CD4-positive, alpha-beta memory T cell (primary cell): ENCODE data around the gene EYS. TPM values are rescaled to one million over a fixed set of nuclear protein-coding genes. Genes with fewer than 3 reads are reported as not detected.
"Not testable (repeated sequence)": the region's sequence is repeated elsewhere in the genome, so short reads cannot be mapped to it uniquely, and the experiment has no call there.

ENCODE experiments used
- CTCF ChIA-PET: fragments of 350-600 bp; sonication (Branson Sonifier 250); formaldehyde crosslinking; loops from one replicate; lab custom pipeline; 2021; ENCODE audit warnings: inconsistent platforms; ENCODE audit not compliant: partially characterized antibody; lab: Charles Lee
- POLR2A ChIA-PET: fragments of 350-600 bp; sonication (Branson Sonifier 250); formaldehyde crosslinking; loops from one replicate; lab custom pipeline; 2021; ENCODE audit not compliant: partially characterized antibody; lab: Charles Lee
- DNase-seq, 5 donors: peaks; one replicate each; pipeline versions ENCODE4 v3.0.0 to v3.0.0-alpha.2; 2020 to 2022; ENCODE audit warnings: mixed read lengths in 1 of 5
- H3K27ac ChIP-seq: one replicate; pipeline ENCODE4 v1.7.0; 2013; ENCODE audit warnings: low read depth, low read length
- H3K27me3 ChIP-seq: 2 replicates; pipeline ENCODE4 v1.7.0; 2013; ENCODE audit warnings: mild to moderate bottlenecking, low read length, moderate library complexity; ENCODE audit not compliant: insufficient read depth
- H3K36me3 ChIP-seq: 2 replicates; pipeline ENCODE4 v1.7.0; 2013; ENCODE audit warnings: mild to moderate bottlenecking, low read length, moderate library complexity; ENCODE audit not compliant: insufficient read depth
- H3K4me1 ChIP-seq: 2 replicates; pipeline ENCODE4 v1.7.0; 2013; ENCODE audit warnings: mild to moderate bottlenecking, low read length, moderate library complexity; ENCODE audit not compliant: insufficient read depth
- H3K4me3 ChIP-seq, 2 donors: one replicate each; pipeline ENCODE4 v1.7.0; 2013; ENCODE audit warnings: low read length in 2 of 2, mild to moderate bottlenecking in 1 of 2
- H3K9me3 ChIP-seq, 2 donors: one replicate each; pipeline ENCODE4 v1.7.0; 2013; ENCODE audit warnings: low read length in 2 of 2, control low read depth in 1 of 2; ENCODE audit not compliant: control insufficient read depth in 1 of 2
- H3K27ac Mint-ChIP-seq, 7 donors: one replicate each; pipeline ENCODE4 v1.8.0; 2020 to 2021; ENCODE audit warnings: mixed read lengths in 7 of 7, mild to moderate bottlenecking in 6 of 7, inconsistent platforms in 3 of 7, moderate library complexity in 3 of 7
- H3K27me3 Mint-ChIP-seq, 2 donors: one replicate each; pipeline ENCODE4 v1.8.0; 2020 to 2021; ENCODE audit warnings: mixed read lengths in 2 of 2
- H3K36me3 Mint-ChIP-seq, 2 donors: one replicate each; pipeline ENCODE4 v1.8.0; 2020 to 2021; ENCODE audit warnings: mixed read lengths in 2 of 2, inconsistent platforms in 1 of 2, mild to moderate bottlenecking in 1 of 2
- H3K4me1 Mint-ChIP-seq, 4 donors: one replicate each; pipeline ENCODE4 v1.8.0; 2020 to 2021; ENCODE audit warnings: mixed read lengths in 4 of 4, mild to moderate bottlenecking in 1 of 4
- H3K4me3 Mint-ChIP-seq, 8 donors: one replicate each; pipeline ENCODE4 v1.8.0; 2020 to 2021; ENCODE audit warnings: mixed read lengths in 8 of 8, mild to moderate bottlenecking in 7 of 8, moderate library complexity in 6 of 8, inconsistent platforms in 3 of 8
- H3K9me3 Mint-ChIP-seq, 8 donors: one replicate each; pipeline ENCODE4 v1.8.0; 2020 to 2021; ENCODE audit warnings: mixed read lengths in 8 of 8, mild to moderate bottlenecking in 5 of 8, inconsistent platforms in 3 of 8, moderate library complexity in 1 of 8
- intact Hi-C: fragments of 100-400 bp; cut with micrococcal nuclease; formaldehyde crosslinking; loops from one replicate; pipeline ENCODE4 v1.15.1; 2023
- polyA plus RNA-seq, 2 donors: library from polyadenylated mRNA; unstranded; fragments of 300-500 nt; fragmentation: Illumina TruSeq; gene quantifications; one replicate each; pipeline ENCODE4 v1.2.3, GENCODE V29; 2021
- total RNA-seq, 2 experiments: library from RNA; stranded (reverse); gene quantifications; one replicate each; pipeline ENCODE4 v1.2.3, GENCODE V29; 2021

Gene EYS
- total and polyA plus RNA-seq, 4 experiments from 2014 or later, result 0.17 to 0.20 TPM; not detected in 2

DNA sequence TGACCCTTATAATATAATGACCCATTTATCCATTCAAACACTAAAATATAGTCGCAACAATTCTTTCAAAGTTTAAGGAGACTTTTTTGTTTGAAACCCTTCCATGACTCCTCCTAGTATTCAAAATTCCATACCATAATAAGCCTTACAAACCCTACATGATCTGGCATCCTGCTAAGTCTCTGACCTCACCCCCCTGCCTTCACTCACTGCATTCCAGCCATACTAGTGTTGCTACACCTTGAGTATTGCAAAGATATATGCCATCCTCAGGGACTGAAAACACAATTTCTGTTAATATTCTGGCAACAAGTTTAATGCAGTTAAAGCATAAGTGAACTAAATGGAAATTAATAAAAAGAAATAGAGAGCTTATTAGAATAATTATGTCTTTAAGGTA, 168.4 kb downstream of the EYS start:
- Mint-ChIP-seq H3K27ac (no peak overlapping the region), H3K27me3 (no peaks in the 10 kb centered on the region), H3K36me3 (no peaks in the 10 kb centered on the region), H3K4me1 (no peaks in the 10 kb centered on the region), H3K9me3 (peaks cover 0 to 11% (median 4%) of the 10 kb centered on the region in 8 donors), H3K4me3 (no peak overlapping the region)
- no peaks in the 10 kb centered on the region for H3K27me3 ChIP-seq
- peaks cover 0 to 5% of the 10 kb centered on the region in 2 donors for H3K9me3 ChIP-seq
- no peak overlapping the region for H3K27ac ChIP-seq
- no peaks in the 10 kb centered on the region for H3K36me3 ChIP-seq
- no peaks in the 10 kb centered on the region for H3K4me1 ChIP-seq
- ChIA-PET CTCF (no interaction called here), POLR2A (no interaction called here)
- no peak for DNase-seq
- no peak overlapping the region for H3K4me3 ChIP-seq
- intact Hi-C loops, result no loop called here

DNA sequence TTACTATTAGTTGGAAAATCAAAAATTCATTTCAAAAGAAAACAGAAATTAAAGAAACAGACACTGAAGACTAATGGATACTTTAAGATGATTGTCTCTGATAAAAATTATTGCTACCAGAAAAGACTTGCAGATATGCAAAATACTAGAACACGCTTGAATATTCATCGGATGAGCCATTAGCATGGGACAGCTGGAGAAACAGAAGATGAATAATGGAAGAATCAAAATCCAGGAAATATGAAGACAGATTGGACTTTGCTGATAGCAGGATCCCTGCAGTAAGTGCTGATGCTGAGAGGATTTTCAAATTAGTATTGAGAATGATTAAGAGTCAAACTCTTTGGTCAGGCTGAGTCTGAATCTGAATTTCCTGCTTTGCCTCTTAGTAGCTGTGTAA, 169.4 kb downstream of the EYS start:
- H3K9me3 ChIP-seq, result peaks cover 0 to 5% of the 10 kb centered on the region in 2 donors
- intact Hi-C loops, result no loop called here
- no peaks in the 10 kb centered on the region for H3K27me3 ChIP-seq
- Mint-ChIP-seq H3K9me3 (peaks cover 0 to 13% (median 4%) of the 10 kb centered on the region in 8 donors), H3K36me3 (no peaks in the 10 kb centered on the region), H3K4me3 (no peak overlapping the region), H3K27ac (no peak overlapping the region), H3K4me1 (no peaks in the 10 kb centered on the region), H3K27me3 (no peaks in the 10 kb centered on the region)
- CTCF ChIA-PET, result no interaction called here
- no peaks in the 10 kb centered on the region for H3K4me1 ChIP-seq
- POLR2A ChIA-PET, result no interaction called here
- H3K36me3 ChIP-seq, result no peaks in the 10 kb centered on the region
- no peak overlapping the region for H3K4me3 ChIP-seq
- H3K27ac ChIP-seq, result no peak overlapping the region
- no peak for DNase-seq

DNA sequence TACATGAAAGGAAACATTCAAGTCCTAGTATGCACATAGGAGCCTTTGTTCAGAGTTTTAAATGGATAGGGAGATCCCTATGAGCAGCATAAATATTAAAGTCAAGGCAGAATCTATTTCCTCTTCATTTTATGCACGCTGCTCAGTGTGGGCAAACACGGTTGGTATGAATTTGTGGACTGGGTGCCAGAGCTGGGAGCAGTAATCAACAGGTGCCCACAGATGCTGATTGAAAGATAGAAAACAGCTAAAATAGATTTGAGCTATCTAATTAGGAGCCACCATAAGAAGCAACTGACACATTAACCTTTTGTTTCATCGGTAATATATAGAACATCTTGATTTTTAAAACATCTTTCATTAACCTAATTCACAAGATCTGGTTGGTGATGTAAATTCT, 175.5 kb downstream of the EYS start:
- POLR2A ChIA-PET, result no interaction called here
- no peak overlapping the region for H3K27ac ChIP-seq
- Mint-ChIP-seq H3K4me1 (no peaks in the 10 kb centered on the region), H3K36me3 (no peaks in the 10 kb centered on the region), H3K9me3 (peaks cover 0 to 15% (median 4%) of the 10 kb centered on the region in 8 donors), H3K4me3 (no peak overlapping the region), H3K27me3 (no peaks in the 10 kb centered on the region), H3K27ac (no peak overlapping the region)
- intact Hi-C loops, result no loop called here
- H3K4me3 ChIP-seq, result no peak overlapping the region
- H3K27me3 ChIP-seq, result no peaks in the 10 kb centered on the region
- no peak for DNase-seq
- CTCF ChIA-PET, result no interaction called here
- no peaks in the 10 kb centered on the region for H3K36me3 ChIP-seq
- peaks cover 0 to 5% of the 10 kb centered on the region in 2 donors for H3K9me3 ChIP-seq
- H3K4me1 ChIP-seq, result no peaks in the 10 kb centered on the region

DNA sequence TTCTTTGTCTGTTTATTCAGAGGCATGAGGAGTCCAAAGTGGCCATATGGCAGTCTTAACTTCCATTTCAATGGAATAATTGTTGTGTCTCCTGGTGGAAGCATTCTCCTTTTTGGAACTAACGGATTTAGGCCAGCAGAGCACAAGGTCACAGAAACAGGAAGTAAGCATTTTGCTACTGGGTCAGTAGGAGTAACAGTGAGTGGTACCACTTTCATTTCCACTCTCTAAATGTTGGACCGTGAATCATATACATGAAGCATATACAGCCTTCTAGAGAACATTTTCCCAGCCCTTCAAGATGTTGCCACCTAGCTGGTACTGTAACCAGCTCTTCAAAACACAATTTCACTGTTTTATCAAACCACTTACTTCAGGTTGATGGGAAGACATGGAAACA, 182.8 kb downstream of the EYS start:
- Histone ChIP-seq H3K27ac (no peak overlapping the region), H3K27me3 (no peaks in the 10 kb centered on the region), H3K4me1 (no peaks in the 10 kb centered on the region), H3K4me3 (no peak overlapping the region), H3K36me3 (no peaks in the 10 kb centered on the region), H3K9me3 (no peaks in the 10 kb centered on the region)
- POLR2A ChIA-PET, result no interaction called here
- Mint-ChIP-seq H3K27ac (no peak overlapping the region), H3K4me3 (no peak overlapping the region), H3K4me1 (no peaks in the 10 kb centered on the region), H3K36me3 (no peaks in the 10 kb centered on the region), H3K9me3 (peaks cover 0 to 13% (median 7%) of the 10 kb centered on the region in 8 donors), H3K27me3 (no peaks in the 10 kb centered on the region)
- no peak for DNase-seq
- CTCF ChIA-PET, result no interaction called here
- intact Hi-C loops, result no loop called here

DNA sequence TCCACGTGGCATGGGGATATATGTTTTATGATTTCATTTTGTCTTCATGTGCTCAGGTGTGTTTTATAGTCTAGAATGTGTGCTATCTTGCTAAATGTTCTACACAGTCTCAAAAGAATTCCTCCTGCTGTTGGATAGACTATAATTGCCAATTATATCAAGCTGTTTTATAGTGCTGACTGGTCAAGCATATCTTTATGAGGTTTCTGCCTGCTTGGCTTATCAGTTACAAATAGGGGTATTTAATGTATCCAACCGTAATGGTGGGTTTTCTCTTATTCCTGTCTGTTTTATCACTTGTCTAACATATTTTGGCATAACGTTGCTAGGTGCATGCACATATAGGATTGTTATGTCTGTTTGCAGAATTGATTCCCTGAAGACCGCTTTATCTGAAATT, 201.3 kb downstream of the EYS start:
- Mint-ChIP-seq H3K36me3 (no peaks in the 10 kb centered on the region), H3K27ac (no peak overlapping the region), H3K4me1 (no peaks in the 10 kb centered on the region), H3K27me3 (no peaks in the 10 kb centered on the region), H3K9me3 (peaks cover 0 to 13% (median 3%) of the 10 kb centered on the region in 8 donors), H3K4me3 (no peak overlapping the region)
- intact Hi-C loops, result no loop called here
- no peaks in the 10 kb centered on the region for H3K4me1 ChIP-seq
- H3K4me3 ChIP-seq, result no peak overlapping the region
- no peaks in the 10 kb centered on the region for H3K27me3 ChIP-seq
- H3K27ac ChIP-seq, result no peak overlapping the region
- H3K9me3 ChIP-seq, result peaks cover 0 to 3% of the 10 kb centered on the region in 2 donors
- no peak for DNase-seq
- ChIA-PET CTCF (no interaction called here), POLR2A (no interaction called here)
- H3K36me3 ChIP-seq, result no peaks in the 10 kb centered on the region

DNA sequence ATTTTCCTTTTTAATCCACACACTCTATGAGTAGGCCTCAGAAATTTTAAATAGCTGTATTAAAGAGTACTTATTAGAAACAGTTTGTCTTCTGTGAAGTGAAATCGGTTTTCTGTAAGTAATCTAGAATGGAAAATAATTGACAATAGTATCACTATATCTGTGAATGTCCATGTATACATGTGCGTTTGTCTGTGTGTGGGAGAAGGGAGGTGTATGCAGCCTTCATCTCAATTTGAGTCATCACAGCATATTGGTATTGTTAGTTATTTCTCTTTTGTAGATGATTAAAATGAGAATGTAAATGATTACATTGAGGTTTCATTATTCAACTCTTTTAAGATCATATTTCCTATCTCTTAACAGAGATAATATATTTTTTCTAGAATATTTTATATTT, 206.0 kb downstream of the EYS start:
- DNase-seq, result no peak
- intact Hi-C loops, result no loop called here
- ChIA-PET POLR2A (no interaction called here), CTCF (no interaction called here)
- no peaks in the 10 kb centered on the region for H3K9me3 ChIP-seq
- H3K4me1 Mint-ChIP-seq, result no peaks in the 10 kb centered on the region
- no peaks in the 10 kb centered on the region for H3K36me3 ChIP-seq
- H3K27ac ChIP-seq, result no peak overlapping the region
- H3K4me3 Mint-ChIP-seq, result no peak overlapping the region
- no peaks in the 10 kb centered on the region for H3K27me3 ChIP-seq
- H3K27ac Mint-ChIP-seq, result no peak overlapping the region
- no peak overlapping the region for H3K4me3 ChIP-seq
- peaks cover 0 to 7% (median 3%) of the 10 kb centered on the region in 8 donors for H3K9me3 Mint-ChIP-seq
- H3K36me3 Mint-ChIP-seq, result no peaks in the 10 kb centered on the region
- H3K4me1 ChIP-seq, result no peaks in the 10 kb centered on the region
- H3K27me3 Mint-ChIP-seq, result no peaks in the 10 kb centered on the region

- DNase-seq, H3K36me3 ChIP-seq, H3K4me1 Mint-ChIP-seq, H3K4me3 ChIP-seq, H3K27me3 ChIP-seq, POLR2A ChIA-PET, H3K4me1 ChIP-seq, intact Hi-C loops, H3K27ac Mint-ChIP-seq, H3K27me3 Mint-ChIP-seq, H3K36me3 Mint-ChIP-seq, H3K9me3 ChIP-seq, H3K27ac ChIP-seq, CTCF ChIA-PET, H3K4me3 Mint-ChIP-seq: not testable (repeated sequence)
- H3K9me3 Mint-ChIP-seq, result peaks cover 0 to 15% (median 7%) of the 10 kb centered on the region in 8 donors
Measured at GRCh38 chr6:65483652-65484051, 223.4 kb downstream of the EYS start.

DNA sequence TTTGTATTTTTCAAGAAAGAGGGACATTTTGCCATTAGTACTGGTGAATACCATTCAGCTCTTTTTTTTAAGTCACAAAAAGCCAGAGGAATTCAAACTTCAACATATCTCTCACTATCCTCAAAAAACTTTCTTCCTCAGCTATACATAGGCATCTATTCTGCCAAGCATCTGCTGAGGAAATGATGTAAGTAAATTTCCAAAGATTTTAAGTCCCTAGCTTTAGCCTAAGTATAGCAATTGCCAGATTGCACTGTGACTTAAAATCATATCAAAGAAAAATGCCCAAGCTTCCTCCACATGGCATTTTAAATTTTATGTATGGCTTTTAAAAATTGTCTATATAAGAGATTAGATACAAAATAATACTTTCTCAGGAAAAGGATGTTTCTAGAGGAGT, 237.4 kb downstream of the EYS start:
- intact Hi-C loops, result no loop called here
- no peaks in the 10 kb centered on the region for H3K4me1 Mint-ChIP-seq
- Histone ChIP-seq H3K9me3 (no peaks in the 10 kb centered on the region), H3K27ac (no peak overlapping the region), H3K4me1 (no peaks in the 10 kb centered on the region), H3K36me3 (no peaks in the 10 kb centered on the region), H3K27me3 (no peaks in the 10 kb centered on the region), H3K4me3 (no peak overlapping the region)
- H3K4me3 Mint-ChIP-seq, result no peak overlapping the region
- ChIA-PET CTCF (no interaction called here), POLR2A (no interaction called here)
- H3K27ac Mint-ChIP-seq, result no peak overlapping the region
- H3K36me3 Mint-ChIP-seq, result no peaks in the 10 kb centered on the region
- H3K27me3 Mint-ChIP-seq, result no peaks in the 10 kb centered on the region
- DNase-seq, result no peak
- peaks cover 1 to 9% (median 5%) of the 10 kb centered on the region in 8 donors for H3K9me3 Mint-ChIP-seq
